Spinal cord (tissue), 10 donors: ENCODE results near the gene RPA4. TPM values are rescaled to one million over a fixed set of nuclear protein-coding genes. Genes with fewer than 3 reads are reported as not detected.
"Not testable (repeated sequence)": the region's sequence is repeated elsewhere in the genome, so short reads cannot be mapped to it uniquely, and the experiment has no call there.

ENCODE experiments used
- DNase-seq, 6 donors: peaks; one replicate each; pipeline versions ENCODE4 v3.0.0 to v3.0.0-alpha.2; 2013 to 2015; ENCODE audit warnings: low spot score in 6 of 6, low read depth in 4 of 6
- H3K27ac ChIP-seq: one replicate; pipeline ENCODE4 v1.5.1; 2013; ENCODE audit warnings: low read depth, low read length, control low read depth
- H3K27me3 ChIP-seq: one replicate; pipeline ENCODE4 v1.6.1; 2013; ENCODE audit warnings: low read length; ENCODE audit not compliant: control insufficient read depth, insufficient read depth
- H3K36me3 ChIP-seq: one replicate; pipeline ENCODE4 v1.6.1; 2013; ENCODE audit warnings: low read length; ENCODE audit not compliant: control insufficient read depth, insufficient read depth
- H3K4me1 ChIP-seq: one replicate; pipeline ENCODE4 v1.6.1; 2013; ENCODE audit warnings: low read length; ENCODE audit not compliant: control insufficient read depth, insufficient read depth
- H3K4me3 ChIP-seq: one replicate; pipeline ENCODE4 v1.5.1; 2013; ENCODE audit warnings: low read depth, low read length, control low read depth
- H3K9me3 ChIP-seq: one replicate; pipeline ENCODE4 v1.6.1; 2013; ENCODE audit warnings: low read length; ENCODE audit not compliant: control insufficient read depth, insufficient read depth
- WGBS: methylation state at CpG from one replicate; pipeline ENCODE4 v1.1.5; 2013; ENCODE audit warnings: missing lambda C conversion rate; ENCODE audit not compliant: insufficient coverage; 5-methylcytosine and 5-hydroxymethylcytosine counted together
- long read RNA-seq, 4 donors: transcript quantifications; one replicate each; lab custom pipeline, GENCODE V29; 2026
- polyA plus RNA-seq, 2 donors: library from polyadenylated mRNA; unstranded; fragments of 120-200 nt; gene quantifications; one replicate each; pipeline ENCODE4 v1.2.1, GENCODE V29; 2013; ENCODE audit not compliant: insufficient read length in 2 of 2
- total RNA-seq, 2 donors: library from RNA; depleted of rRNA in 1 of 2; stranded (reverse); fragments of 120-200 nt in 1 of 2; fragments of >200 nt in 1 of 2; gene quantifications; one replicate each; pipeline versions ENCODE4 v1.2.3 to v1.2.4, GENCODE V29; 2013 to 2014
- donor health status: healthy.

Gene RPA4
- total RNA-seq (1 to 10 TPM in 1 of 2 donors, under 1 TPM in 1; 0.88 to 1.1 TPM), polyA plus RNA-seq (not detected)
- long read RNA-seq, donor 1, partial matches to known transcripts: 0 of 1 reads
- long read RNA-seq, donor 1, other reads (novel, unspliced or antisense): 0 of 1 reads
- long read RNA-seq, donor 2: 0 reads
- long read RNA-seq, donor 3, partial matches to known transcripts: 0 of 1 reads
- long read RNA-seq, donor 3, other reads (novel, unspliced or antisense): 0 of 1 reads
- long read RNA-seq, donor 4: 0 reads

GRCh38 chrX:96883608-96884007, at the start of gene RPA4:
TSS of gene RPA4 (plus strand) at chrX:96883908. CDS start at chrX:96884311, 403 bp downstream.
- H3K9me3 ChIP-seq: no peaks in the 10 kb centered on the region
- no peak within 1 kb of the TSS for H3K27ac ChIP-seq
- peaks cover 9% of the 10 kb centered on the region for H3K27me3 ChIP-seq
- H3K4me1 ChIP-seq: no peaks in the 10 kb centered on the region
- no peak within 1 kb of the TSS for H3K4me3 ChIP-seq
- WGBS: 87% methylated on average over 7 of the region's 10 CpGs
- no peaks in the 10 kb centered on the region for H3K36me3 ChIP-seq
- no peak for DNase-seq

- Histone ChIP-seq H3K4me3 (no peak overlapping the region), H3K27me3 (peaks cover 2% of the 10 kb centered on the region), H3K36me3 (no peaks in the 10 kb centered on the region), H3K27ac (no peak overlapping the region), H3K4me1 (no peaks in the 10 kb centered on the region), H3K9me3 (no peaks in the 10 kb centered on the region)
- WGBS: no CpG with 5 or more reads among the region's 1 CpG
- DNase-seq: no peak
Measured at GRCh38 chrX:96834137-96834536, 49.6 kb upstream of the RPA4 start.

- WGBS: 69% methylated on average over 4 of the region's 5 CpGs
- Histone ChIP-seq H3K4me3 (no peak overlapping the region), H3K27me3 (peaks cover 4% of the 10 kb centered on the region), H3K9me3 (no peaks in the 10 kb centered on the region), H3K36me3 (no peaks in the 10 kb centered on the region), H3K4me1 (no peaks in the 10 kb centered on the region), H3K27ac (no peak overlapping the region)
- DNase-seq: no peak
Measured at GRCh38 chrX:96835660-96836289, 47.9 kb upstream of the RPA4 start.

- no CpG with 5 or more reads among the region's 3 CpGs for WGBS
- no peak overlapping the region for H3K27ac ChIP-seq
- H3K36me3 ChIP-seq: no peaks in the 10 kb centered on the region
- no peaks in the 10 kb centered on the region for H3K4me1 ChIP-seq
- no peak overlapping the region for H3K4me3 ChIP-seq
- peaks cover 4% of the 10 kb centered on the region for H3K27me3 ChIP-seq
- DNase-seq: no peak
- no peaks in the 10 kb centered on the region for H3K9me3 ChIP-seq
Measured at GRCh38 chrX:96837808-96838207, 45.9 kb upstream of the RPA4 start.

GRCh38 chrX:96838537-96838936, 45.2 kb upstream of the RPA4 start:
- no peaks in the 10 kb centered on the region for H3K4me1 ChIP-seq
- H3K27ac ChIP-seq: no peak overlapping the region
- peaks cover 4% of the 10 kb centered on the region for H3K27me3 ChIP-seq
- WGBS: no CpG with 5 or more reads among the region's 1 CpG
- H3K9me3 ChIP-seq: no peaks in the 10 kb centered on the region
- no peaks in the 10 kb centered on the region for H3K36me3 ChIP-seq
- DNase-seq: peak in 1 of 6 donors; percentile 73
- H3K4me3 ChIP-seq: no peak overlapping the region

GRCh38 chrX:96841325-96841724, 42.4 kb upstream of the RPA4 start:
- H3K9me3 ChIP-seq: no peaks in the 10 kb centered on the region
- H3K4me3 ChIP-seq: no peak overlapping the region
- no peak overlapping the region for H3K27ac ChIP-seq
- WGBS: 88% methylated on average over 1 of the region's 1 CpG
- H3K27me3 ChIP-seq: peaks cover 4% of the 10 kb centered on the region
- DNase-seq: no peak
- H3K36me3 ChIP-seq: no peaks in the 10 kb centered on the region
- no peaks in the 10 kb centered on the region for H3K4me1 ChIP-seq

- H3K27me3 ChIP-seq, DNase-seq, H3K27ac ChIP-seq, H3K4me3 ChIP-seq, H3K4me1 ChIP-seq, H3K9me3 ChIP-seq, H3K36me3 ChIP-seq: not testable (repeated sequence)
- WGBS: 37% methylated on average over 2 of the region's 3 CpGs
Measured at GRCh38 chrX:96841866-96842265, 41.8 kb upstream of the RPA4 start.

- H3K27me3 ChIP-seq: peaks cover 4% of the 10 kb centered on the region
- WGBS: 20% methylated on average over 1 of the region's 5 CpGs
- no peaks in the 10 kb centered on the region for H3K9me3 ChIP-seq
- no peaks in the 10 kb centered on the region for H3K36me3 ChIP-seq
- H3K4me3 ChIP-seq: no peak overlapping the region
- H3K27ac ChIP-seq: no peak overlapping the region
- no peak for DNase-seq
- no peaks in the 10 kb centered on the region for H3K4me1 ChIP-seq
Measured at GRCh38 chrX:96843566-96843965, 40.1 kb upstream of the RPA4 start.

GRCh38 chrX:96846841-96847240, 36.9 kb upstream of the RPA4 start:
- Histone ChIP-seq H3K27me3 (no peaks in the 10 kb centered on the region), H3K27ac (no peak overlapping the region), H3K9me3 (no peaks in the 10 kb centered on the region), H3K36me3 (no peaks in the 10 kb centered on the region), H3K4me1 (no peaks in the 10 kb centered on the region), H3K4me3 (no peak overlapping the region)
- no peak for DNase-seq
- WGBS: 75% methylated on average over 1 of the region's 1 CpG

GRCh38 chrX:96859422-96859821, 24.3 kb upstream of the RPA4 start:
- H3K4me1 ChIP-seq, H3K27ac ChIP-seq, H3K4me3 ChIP-seq, DNase-seq, H3K27me3 ChIP-seq, H3K9me3 ChIP-seq, H3K36me3 ChIP-seq: not testable (repeated sequence)
- WGBS: 100% methylated on average over 4 of the region's 4 CpGs
